RWPE2 (cell line): ENCODE data around the gene MILR1.

Experiments used
- ATAC-seq: fragments of 200-7000 bp; cut with Tn5 transposase; 3 replicates; pipeline ENCODE4 v1.9.1; 2021; ENCODE audit warnings: low read depth
- DNase-seq: peaks from one replicate; pipeline ENCODE4 v3.0.0-alpha.2; 2020; ENCODE audit warnings: low spot score
- H3K27ac ChIP-seq: fragments of 450-650 bp; 2 replicates; pipeline ENCODE4 v1.5.1; 2017; ENCODE audit warnings: mild to moderate bottlenecking; ENCODE audit not compliant: poor library complexity, severe bottlenecking
- H3K27me3 ChIP-seq: fragments of 250-450 bp; sonication (Bioruptor Pico); 2 replicates; pipeline ENCODE4 v1.5.1; 2021; ENCODE audit warnings: mild to moderate bottlenecking, moderate library complexity; ENCODE audit not compliant: insufficient read depth, poor library complexity, severe bottlenecking
- H3K36me3 ChIP-seq: fragments of 250-450 bp; sonication (Bioruptor Pico); 2 replicates; pipeline ENCODE4 v1.5.1; 2020; ENCODE audit warnings: low read depth, mild to moderate bottlenecking, moderate library complexity
- H3K4me1 ChIP-seq: fragments of 250-450 bp; sonication (Bioruptor Pico); 2 replicates; pipeline ENCODE4 v1.5.1; 2021; ENCODE audit warnings: mild to moderate bottlenecking, moderate library complexity; ENCODE audit not compliant: insufficient read depth, poor library complexity, severe bottlenecking
- H3K4me3 ChIP-seq: fragments of 250-450 bp; sonication (Bioruptor Pico); 2 replicates; pipeline ENCODE4 v1.5.1; 2021; ENCODE audit warnings: mild to moderate bottlenecking, moderate library complexity; ENCODE audit not compliant: severe bottlenecking
- H3K9me3 ChIP-seq: fragments of 250-450 bp; sonication (Bioruptor Pico); 2 replicates; pipeline ENCODE4 v1.5.1; 2021; ENCODE audit warnings: mild to moderate bottlenecking, moderate library complexity; ENCODE audit not compliant: severe bottlenecking
- CTCF ChIP-seq: fragments of 450-650 bp; IDR thresholded peaks from one replicate; pipeline ENCODE4 v1.5.1; 2017; ENCODE audit warnings: mild to moderate bottlenecking, moderate library complexity; ENCODE audit not compliant: poor library complexity, severe bottlenecking

MILR1 gene

GRCh38 chr17:64471440-64471839 is 22.5 kb downstream of the MILR1 start:
- Histone ChIP-seq H3K9me3 (no peaks in the 10 kb centered on the region), H3K36me3 (no peaks in the 10 kb centered on the region), H3K4me3 (no peak overlapping the region), H3K27ac (no peak overlapping the region), H3K4me1 (no peaks in the 10 kb centered on the region), H3K27me3 (no peaks in the 10 kb centered on the region)
- DNase-seq = no peak
- no peak for ATAC-seq
- no peak for TF ChIP-seq CTCF

- Histone ChIP-seq H3K9me3 (no peaks in the 10 kb centered on the region), H3K27me3 (no peaks in the 10 kb centered on the region), H3K27ac (no peak overlapping the region), H3K36me3 (peaks cover 8% of the 10 kb centered on the region), H3K4me3 (no peak overlapping the region), H3K4me1 (no peaks in the 10 kb centered on the region)
- DNase-seq (no peak), ATAC-seq (peak; percentile 44; the same call in 1 of the 3 replicates)
- TF ChIP-seq CTCF = no peak
These were observed 23.6 kb downstream of the MILR1 start for GRCh38 chr17:64472564-64472963.

GRCh38 chr17:64477849-64478248 is 28.9 kb downstream of the MILR1 start:
- no peak for TF ChIP-seq CTCF
- Histone ChIP-seq H3K27me3 (no peaks in the 10 kb centered on the region), H3K27ac (no peak overlapping the region), H3K4me3 (no peak overlapping the region), H3K36me3 (peaks cover 58% of the 10 kb centered on the region), H3K4me1 (no peaks in the 10 kb centered on the region), H3K9me3 (no peaks in the 10 kb centered on the region)
- DNase-seq = no peak
- no peak for ATAC-seq

- Histone ChIP-seq H3K27me3 (no peaks in the 10 kb centered on the region), H3K27ac (no peak overlapping the region), H3K4me1 (no peaks in the 10 kb centered on the region), H3K4me3 (no peak overlapping the region), H3K9me3 (no peaks in the 10 kb centered on the region), H3K36me3 (peaks cover 84% of the 10 kb centered on the region)
- TF ChIP-seq CTCF = no peak
- ATAC-seq = no peak
- no peak for DNase-seq
These were observed 32.0 kb downstream of the MILR1 start for GRCh38 chr17:64480951-64481350.

- DNase-seq = no peak
- Histone ChIP-seq H3K36me3 (peaks cover 91% of the 10 kb centered on the region), H3K4me1 (no peaks in the 10 kb centered on the region), H3K4me3 (no peak overlapping the region), H3K27me3 (no peaks in the 10 kb centered on the region), H3K9me3 (no peaks in the 10 kb centered on the region), H3K27ac (no peak overlapping the region)
- no peak for TF ChIP-seq CTCF
- no peak for ATAC-seq
These were observed 35.5 kb downstream of the MILR1 start for GRCh38 chr17:64484380-64484779.
